Measurements from ENCODE around the gene C15orf62.
A peak's percentile ranks its signal among the peaks of the same experiment; 100 is the strongest.

C15orf62 gene

DNA sequence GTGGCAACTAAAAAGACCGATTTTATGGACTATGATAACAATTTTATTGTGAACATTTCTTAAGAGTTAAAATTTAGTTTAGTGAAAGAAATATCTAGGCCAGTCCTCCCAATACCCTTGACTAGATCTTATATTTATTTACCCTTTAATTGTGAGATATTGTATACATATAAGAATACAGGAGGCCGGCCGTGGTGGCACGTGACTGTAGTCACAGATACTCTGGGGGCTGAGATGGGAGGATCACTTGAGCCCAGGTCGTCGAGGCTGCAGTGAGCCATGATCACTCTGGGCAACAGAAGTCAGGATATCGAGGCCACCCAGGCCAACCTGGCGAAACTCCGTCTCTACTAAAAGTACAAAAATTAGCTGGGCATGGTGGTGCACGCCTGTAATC is 14.0 kb upstream of the C15orf62 start:
- DNase-seq (ENCODE audit: low read depth in 2 of 2) = no peak

DNA sequence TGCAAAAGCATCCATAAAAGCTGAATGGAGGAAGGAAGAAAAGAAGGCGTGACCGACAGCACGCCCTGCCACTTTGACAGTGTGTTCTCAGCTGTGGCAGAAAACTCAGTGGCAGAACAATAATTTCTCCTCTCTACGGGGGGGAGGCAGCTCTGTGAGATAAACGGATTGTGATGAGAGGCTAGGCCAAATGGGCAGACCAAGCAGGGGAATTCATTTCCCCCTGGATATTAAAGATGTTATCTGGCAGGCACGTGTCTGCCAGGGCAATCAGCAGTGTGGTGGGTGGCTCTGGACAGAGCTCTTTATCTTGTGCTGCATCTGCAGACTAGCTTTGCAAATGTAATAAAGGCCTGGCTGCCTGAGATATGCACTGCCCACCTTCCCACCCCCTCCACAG is 12.8 kb upstream of the C15orf62 start:
- no peak for DNase-seq (ENCODE audit: low read depth in 2 of 2)

DNA sequence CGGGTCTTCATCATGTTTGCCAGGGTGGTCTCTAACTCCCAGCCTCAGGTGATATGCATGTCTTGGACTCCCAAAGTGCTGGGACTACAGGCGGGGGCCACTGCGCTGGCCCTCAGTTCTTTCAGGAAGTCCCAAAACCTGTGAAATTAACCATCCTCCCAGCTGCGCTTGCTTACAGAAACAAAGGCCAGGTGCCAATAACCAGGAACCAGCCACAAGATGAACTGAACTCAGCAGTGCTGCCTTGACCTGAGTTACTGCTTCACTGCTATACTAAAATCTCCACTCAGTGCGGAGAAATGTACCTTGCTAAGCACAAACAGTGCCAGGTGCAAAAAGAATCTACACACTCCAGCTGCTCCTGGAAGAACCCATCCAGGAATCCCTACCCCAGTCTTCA is 9.8 kb upstream of the C15orf62 start:
- no peak for DNase-seq (ENCODE audit: low read depth in 2 of 2)

DNA sequence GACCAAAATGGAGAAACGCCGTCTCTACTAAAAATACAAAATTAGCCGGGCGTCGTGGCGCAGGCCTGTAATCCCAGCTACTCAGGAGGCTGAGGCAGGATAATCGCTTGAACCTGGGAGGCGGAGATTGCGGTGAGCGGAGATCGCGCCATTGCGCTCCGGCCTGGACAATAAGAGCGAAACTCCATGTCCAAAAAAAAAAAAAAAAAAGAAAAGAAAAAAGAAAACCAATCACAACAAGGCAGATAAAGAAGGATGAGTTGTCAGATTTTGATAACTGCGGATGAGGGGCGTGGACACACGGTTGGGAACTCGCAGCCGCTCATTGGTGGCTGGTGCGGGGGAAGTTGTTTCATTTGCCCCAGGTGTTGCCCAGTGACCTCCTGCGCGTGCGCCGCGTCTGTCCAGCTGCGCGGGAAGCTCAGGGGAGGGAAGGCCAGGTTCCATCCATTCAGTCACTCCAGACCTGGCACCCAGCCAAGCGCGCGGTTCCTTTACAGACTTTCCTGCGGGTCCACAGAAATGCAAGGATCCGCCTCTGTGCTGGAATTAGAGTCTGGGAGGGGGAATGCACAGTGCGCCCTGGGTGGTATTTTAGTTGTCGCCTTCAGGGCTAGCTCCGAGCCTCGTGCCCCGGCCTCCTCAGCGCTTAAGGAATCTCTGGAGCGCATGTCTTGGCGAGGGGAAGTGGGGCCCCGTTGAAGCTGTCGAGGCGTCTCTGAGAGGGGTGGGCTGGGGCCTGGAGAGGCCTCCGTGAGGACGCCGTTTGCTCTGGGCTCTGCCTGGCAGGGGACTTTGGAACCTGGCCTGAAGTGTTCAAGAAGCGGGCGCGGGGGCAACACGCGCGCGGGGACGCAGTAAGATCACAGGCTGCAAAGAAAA is 6.6 kb upstream of the C15orf62 start:
- DNase-seq (ENCODE audit: low read depth in 2 of 2) = no peak

DNA sequence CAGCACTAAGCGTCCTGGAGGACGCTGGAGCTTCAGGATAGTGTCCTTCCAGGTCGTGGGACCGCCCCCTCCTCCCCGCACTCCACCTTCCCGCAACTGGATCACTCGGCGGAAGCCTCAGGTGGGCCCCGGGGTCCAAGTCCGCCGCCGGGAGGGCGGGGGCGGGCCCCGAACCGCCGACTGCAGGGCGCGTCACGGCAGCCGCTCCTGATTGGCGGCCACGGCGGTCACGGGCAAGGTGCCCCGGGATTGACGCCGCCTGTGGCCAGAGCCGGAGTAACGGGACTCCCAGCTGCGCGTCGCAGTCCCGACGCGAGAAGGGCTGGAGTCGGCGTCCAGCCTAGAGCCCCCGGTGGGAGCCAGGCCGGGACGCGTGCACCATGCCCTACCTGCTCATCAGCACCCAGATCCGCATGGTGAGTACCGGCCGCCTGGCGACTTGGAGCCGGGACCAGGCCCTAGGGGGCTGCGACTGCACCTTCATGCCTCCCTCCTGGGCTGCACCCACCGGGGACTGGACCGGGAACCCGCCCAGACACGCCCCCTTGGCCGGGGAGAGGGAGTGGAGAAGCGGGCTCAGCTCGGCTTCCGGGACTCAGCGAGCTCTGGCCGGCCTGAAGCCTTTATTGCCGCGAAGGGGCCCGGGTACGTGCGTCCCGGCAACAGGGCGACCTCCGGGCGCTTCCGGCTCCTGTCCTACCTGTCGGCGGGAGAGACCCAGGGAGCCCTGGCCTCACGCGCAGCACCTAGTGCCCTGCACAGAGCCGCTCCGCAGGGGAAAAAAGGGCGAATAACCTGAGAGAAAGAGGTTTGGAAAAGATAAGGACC is 5.8 kb upstream of the C15orf62 start, which contains the start of gene GCHFR:
Gene GCHFR, plus strand, starts transcription at position 268 of the 828 bp plus-strand sequence. Its CDS starts 113 bp downstream, at position 381.
- peak in 1 of 2 donors; percentile 62 for DNase-seq (ENCODE audit: low read depth in 2 of 2)

DNA sequence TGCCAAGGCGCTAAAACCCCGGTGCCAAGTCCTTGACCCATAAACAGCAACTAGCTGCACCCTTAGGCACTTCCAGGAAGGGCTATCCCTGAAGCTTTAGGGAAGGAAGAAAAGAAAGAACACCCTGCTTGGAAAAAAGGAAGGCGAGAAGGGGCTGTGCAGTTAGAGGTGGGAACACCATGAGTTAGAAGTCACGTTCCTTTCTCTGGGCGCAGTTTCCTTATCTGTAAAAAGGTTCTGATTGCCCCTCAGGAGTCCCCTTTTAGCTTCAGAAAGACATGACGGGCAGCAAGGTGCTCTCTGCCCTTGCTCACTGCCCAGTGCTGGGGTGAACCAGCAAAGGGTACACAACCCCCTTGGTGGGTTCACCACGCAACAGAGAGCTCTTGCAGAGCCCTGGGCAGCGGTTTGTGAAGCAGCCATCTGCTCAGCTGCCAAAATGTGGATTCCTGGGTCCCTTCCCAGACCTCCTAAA is 5.1 kb upstream of the C15orf62 start:
- DNase-seq (ENCODE audit: low read depth in 2 of 2) = no peak

DNA sequence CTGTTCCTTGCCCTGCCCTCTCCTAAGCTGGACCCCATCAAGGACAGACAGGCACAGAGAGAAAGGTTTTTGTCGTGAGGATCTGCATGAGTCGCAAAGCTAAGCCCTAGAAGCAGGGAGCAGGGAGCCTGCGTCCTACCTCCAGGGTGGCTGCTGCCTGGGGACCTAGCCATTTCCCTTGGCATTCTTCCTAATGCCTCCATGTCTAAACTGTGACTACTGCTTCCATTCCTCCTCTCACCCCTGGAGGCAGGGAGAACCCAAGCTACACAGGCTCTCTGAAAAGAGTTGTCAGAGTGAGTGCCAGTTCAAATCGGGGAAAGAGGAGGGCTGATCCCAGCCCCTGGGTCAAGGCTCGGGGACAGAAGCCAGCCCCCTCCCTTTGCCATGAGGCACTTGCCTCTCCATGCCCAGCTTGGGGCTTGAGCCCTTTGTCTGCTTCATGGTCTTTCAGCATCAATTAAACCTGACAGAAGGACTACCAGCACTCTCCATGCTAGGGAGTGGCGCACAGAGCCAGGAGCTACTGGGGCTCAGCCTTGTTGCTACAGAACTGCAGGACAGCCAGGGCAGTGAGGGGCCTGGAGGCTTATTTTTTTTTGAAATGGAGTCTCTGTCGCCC is 3.5 kb upstream of the C15orf62 start:
- DNase-seq (ENCODE audit: low read depth in 2 of 2) = no peak

DNA sequence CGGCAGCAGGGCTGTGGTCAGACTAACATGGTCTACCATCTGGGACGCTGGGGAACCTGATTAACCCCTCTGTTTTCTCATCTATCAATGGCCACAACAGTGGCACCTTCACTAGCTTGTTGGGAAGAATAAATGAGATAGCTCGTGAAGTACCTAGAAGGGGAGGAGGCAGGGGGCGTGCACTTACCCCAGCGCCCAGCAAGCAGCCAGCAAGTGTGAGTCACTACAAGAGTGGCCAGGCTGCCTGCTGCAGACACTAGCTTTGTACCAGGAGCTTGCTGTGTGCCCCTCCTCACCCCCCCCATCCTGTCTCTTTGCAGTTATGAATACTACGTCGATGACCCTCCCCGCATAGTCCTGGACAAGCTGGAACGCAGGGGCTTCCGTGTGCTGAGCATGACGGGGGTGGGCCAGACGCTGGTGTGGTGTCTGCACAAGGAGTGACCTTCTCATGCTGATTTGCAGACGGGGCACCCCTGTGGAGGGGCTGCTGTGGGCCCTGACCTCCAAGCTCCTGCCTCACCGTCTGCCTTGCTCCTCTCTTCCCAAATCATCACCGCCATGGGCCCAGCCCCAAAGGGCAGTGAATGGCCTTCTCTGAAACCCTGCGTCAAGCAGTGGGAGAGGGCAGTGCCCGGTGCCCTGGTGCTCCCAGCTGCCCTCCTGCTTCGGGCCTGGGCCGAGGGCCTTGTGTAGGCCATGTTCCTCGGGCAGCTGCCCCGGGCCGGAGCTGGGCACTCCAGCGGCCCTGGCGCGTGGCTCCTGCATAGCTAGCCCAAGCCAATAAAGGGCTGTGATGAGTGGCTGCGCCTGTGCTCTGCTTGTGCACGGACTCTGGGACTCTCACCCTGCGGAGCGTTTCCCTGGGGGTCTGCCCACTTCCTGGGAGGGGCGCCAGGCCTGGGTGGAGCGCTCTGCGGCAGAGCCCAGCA is 2.6 kb upstream of the C15orf62 start:
- DNase-seq (ENCODE audit: low read depth in 2 of 2) = no peak

DNA sequence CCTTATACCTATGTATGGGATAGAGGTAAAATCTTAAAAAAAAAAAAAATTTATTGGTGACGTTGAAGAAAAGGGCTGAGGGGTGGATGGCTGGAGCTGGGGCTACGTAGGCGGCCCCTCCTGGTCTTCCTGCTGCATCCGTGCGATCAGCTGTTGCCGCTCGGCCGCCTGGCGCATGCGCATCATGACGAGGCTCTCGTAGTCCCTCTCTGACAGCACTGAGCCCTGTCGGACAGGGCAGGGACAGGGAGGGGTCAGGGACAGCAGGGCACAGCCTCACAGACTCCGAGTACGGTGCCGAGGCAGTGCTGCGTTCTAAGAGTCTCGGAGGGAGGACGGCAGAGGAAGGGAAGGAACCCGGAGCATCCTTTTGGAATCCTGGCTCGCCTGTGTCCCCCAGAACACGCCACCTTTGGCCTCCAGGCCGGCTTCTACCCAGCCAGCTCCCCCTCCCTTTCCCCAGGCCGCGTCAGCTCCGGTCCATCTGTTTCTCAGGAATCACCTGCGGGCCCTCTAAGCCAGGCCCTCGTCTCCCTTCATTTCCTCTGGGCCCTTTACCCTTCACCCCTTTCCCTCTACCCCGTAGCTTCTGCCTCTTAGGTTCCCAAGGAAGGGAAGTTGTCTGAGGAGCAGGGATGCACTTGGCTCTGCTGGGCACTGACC is 1.8 kb upstream of the C15orf62 start:
- no peak for DNase-seq (ENCODE audit: low read depth in 2 of 2)

DNA sequence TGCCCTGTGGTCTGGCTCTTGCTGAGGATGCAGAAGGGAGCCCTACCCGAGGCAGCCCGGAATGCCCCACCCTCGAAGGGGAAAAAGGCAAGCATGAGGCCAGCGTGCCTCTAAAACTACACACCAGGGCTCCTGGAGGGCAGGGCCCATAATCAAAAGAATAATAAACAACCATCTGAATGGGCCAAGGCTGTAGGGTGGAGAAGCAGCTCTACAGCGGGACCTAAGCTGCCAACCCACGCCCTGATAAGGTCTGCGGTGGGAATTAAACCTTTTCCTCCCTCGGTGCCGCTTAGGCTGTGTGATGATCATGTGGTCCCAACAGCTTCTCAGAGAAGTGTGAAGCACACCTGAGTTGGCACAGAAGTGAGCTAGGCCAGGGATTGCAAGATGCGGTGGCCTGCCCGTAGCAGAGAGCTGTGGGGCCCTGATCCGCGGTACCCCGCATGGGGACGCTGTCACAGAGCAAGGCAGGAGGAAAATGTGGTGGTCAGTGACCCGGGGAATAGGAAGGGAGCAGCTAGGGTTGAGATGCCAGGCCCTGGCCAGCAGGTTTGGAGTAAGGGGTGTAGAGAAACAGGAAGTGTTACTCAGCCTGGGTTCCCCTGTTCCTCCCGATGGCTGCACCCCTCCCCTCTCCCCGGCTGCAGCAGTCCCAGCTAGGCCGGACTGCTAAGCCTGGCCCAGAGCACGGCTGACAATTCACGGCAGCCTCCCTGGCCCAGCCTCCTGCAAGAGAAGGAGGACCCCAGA is 1.1 kb upstream of the C15orf62 start:
- no peak for DNase-seq (ENCODE audit: low read depth in 2 of 2)

DNA sequence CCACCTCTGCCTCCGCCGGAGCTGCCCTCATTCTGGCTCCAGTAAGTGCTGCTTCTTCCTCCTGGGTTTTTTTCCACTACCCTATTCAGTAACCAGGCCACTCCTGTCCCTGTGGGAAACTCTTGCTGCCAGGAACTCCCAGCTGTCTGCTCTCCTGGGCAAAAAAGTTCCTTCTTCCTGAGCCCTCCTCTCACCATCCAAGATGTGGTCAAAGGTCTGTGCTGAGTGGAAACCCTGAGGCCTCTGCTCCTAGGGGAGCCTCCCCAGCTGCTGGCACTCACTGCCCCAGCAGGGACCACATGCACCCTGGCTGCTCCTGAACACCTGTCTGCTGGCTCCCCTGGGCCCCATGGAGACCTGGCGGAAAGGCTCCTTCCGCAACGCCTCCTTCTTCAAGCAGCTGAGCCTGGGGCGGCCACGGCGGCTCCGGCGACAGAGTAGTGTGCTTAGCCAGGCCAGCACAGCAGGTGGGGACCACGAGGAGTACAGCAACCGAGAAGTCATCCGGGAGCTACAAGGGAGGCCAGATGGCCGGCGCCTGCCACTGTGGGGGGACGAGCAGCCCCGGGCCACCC is 454 bp downstream of the C15orf62 start:
- DNase-seq (ENCODE audit: low read depth in 2 of 2) = no peak

DNA sequence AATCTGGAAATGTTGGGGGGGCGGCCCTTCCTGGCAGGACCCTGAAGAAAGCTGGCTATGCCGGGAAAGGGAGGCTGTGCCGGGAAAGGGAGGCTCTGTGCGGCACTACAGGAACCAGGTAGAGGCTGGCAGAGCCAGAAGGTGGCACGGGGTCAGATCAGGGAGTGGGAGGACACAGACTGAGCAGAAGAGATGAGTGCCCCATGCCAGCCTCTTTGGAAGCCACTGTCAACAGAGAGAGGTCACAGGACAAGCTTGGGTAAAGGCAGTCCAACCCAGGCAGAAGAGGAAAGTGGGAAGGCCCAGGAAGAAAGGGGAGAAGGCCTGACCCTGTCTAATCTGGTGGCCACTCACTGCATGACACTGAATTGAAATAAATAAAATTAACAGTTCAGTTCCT is 1.5 kb downstream of the C15orf62 start:
- no peak for DNase-seq (ENCODE audit: low read depth in 2 of 2)

DNA sequence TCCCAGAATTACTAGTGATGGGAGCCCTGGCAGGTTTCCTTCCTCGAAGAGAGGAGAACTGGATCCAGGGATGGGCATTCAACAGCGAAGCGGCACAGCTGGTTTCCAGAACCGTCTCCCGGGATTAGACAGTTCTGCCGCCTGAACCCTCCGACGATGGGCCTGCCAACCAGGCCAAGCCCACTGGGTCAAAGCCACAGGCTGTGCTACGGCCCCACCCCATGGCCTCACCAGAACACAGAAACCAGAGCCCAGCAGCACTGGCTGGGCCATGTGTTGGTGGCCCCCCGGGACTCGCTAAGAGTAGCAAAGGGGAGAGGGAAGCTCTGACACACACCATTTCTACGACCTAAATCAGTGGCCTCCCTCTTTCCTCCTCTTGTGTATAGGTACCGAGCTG is 2.2 kb downstream of the C15orf62 start:
- no peak for DNase-seq (ENCODE audit: low read depth in 2 of 2)

DNA sequence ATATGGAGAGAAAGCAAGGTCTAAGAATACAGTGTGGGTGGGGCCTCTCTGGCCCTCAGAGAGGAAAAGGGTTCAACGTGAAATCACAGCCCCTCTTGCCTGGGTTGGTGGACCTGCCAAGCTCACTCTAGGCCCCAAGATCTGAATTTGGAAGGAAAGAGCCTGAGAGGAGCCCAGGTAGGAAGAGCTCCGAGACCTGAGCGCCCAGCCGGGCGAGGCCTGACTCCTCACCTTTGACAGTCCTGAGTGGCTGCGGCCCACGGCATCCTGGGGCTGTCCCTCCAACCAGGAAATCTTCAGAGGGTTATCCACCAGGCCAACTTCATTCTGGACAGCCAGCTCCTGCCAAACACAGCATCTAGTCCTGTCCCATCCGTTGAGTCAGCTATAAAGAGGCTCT is 3.7 kb downstream of the C15orf62 start:
- no peak for DNase-seq (ENCODE audit: low read depth in 2 of 2)

DNA sequence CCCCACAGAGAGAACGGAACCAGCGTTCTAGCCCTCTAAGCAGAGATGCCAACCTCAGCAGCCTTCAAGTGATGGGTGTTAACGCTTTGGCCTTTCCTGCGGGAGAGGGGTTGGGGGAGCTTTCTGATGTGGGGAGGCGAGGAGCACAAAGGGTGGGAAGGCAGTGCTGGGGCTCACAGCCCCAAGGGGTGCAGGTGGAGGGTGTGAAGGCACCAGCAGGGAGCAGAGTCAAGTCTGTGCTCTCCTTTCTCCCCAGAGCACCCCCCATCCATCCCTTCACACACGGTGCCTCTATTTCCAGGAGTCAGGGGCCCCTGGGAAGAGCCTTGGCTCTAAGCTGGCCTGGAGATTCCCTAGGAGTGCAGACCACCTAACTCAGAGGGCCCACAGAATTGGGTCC is 4.1 kb downstream of the C15orf62 start:
- no peak for DNase-seq (ENCODE audit: low read depth in 2 of 2)

DNA sequence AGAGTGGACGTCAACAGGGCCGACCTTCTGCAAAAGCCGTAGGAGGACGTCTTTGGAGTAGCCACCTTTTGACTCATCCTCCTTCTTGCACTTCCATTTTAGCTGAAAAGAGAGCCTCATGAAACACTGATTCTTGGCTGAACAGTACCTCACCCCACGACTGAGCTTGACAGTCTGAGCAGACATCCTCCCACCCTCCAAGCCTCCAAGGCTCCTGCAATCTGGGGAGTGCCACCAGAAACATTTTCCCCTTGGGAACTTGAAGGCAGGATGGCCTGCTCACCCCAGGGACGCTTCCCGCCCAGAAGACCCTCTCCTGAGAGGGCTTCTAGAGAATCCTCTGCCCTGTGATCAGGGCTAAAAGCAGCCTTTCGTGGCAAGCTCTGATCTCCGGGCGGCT is 5.2 kb downstream of the C15orf62 start:
- DNase-seq (ENCODE audit: low read depth in 2 of 2) = no peak

DNA sequence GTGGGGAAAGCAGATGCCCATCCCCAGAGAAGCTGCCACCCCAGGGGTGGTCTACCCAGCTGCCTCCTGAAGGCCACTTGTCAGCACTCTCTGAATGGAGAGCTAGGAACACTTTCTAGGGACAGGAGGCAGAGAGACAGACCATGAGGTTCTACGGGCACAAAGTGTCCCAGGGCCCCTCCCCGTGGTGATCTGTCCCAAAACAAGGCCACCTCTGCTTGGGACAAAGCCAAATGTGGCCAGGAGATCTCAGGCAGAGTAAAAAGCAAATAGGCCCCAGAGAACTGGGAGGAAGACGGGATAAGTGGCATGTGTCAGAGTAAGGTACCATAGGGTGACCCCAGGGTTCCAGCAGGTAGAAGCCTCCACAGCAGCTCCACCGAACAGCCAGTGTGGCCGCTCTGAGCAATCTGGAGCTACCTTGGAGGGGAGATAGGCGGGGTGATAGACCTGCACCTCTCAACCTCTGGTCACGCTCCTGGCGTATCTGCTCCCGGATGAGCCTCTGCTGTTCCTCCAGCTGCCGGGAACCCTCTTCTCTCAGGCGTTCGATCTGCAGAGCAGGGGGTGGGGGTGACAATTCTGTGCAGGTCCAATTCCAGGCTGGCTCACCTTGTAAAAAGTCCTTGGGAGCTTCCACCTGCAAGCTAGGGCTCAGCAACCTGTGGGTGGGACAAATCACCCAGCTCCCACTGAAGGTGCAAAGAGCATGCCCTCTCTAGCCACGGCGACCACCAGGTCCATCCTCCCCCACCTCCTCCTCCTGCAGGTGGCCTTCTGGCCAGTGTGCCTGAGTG is 6.2 kb downstream of the C15orf62 start:
- no peak for DNase-seq (ENCODE audit: low read depth in 2 of 2)

DNA sequence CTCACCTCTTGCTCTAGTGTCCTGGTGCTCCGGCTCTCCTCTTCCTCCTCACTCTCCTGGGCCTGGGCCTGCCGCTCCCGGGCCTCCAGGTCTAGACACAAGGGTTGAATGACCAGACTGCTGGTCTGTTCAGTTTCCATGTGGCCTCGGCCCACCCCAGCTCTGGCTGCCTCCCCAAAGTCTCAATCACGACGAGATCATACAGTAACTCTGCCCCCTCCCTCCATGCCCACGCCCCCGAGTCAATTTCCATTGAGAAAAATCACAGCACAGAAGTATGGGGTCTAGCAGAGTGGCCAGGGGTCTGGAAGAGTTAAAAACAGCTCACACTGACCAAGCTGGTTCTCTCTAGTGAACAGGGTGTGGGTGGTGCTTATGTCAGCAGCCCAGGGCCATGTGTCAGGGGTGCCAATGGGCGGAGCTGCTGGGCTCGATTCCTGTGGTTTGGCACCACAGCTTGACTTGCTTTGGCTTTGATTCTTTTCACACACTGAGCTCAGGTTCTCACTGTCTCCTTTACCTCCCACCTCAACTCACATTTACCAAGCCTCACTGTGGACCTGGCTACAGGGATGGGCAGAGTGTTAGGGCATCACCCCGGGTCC is 6.9 kb downstream of the C15orf62 start:
- peak in 1 of 2 donors; percentile 61 for DNase-seq (ENCODE audit: low read depth in 2 of 2)

All from stimulated activated CD8-positive, alpha-beta memory T cell treated with anti-CD3 and anti-CD28 coated beads, Interleukin-7, amount 100 ng/mL, for 4 hours (primary cell).